H1 (cell line): ENCODE data around the gene VNN1. TPM values are rescaled to one million over a fixed set of nuclear protein-coding genes. Genes with fewer than 3 reads are reported as not detected.

Source experiments
- CBX5 ChIP-seq: fragments of 300-800, 300-1000 bp; sonication (generic); IDR thresholded peaks from 2 replicates; pipeline ENCODE4 v1.7.1; 2016; ENCODE audit warnings: antibody characterized with exemption, low read length, low read depth
- NRF1 ChIP-seq: IDR thresholded peaks from 2 replicates; pipeline ENCODE4 v1.6.1; 2011; ENCODE audit warnings: mild to moderate bottlenecking, low read depth, low read length, improper control_type of control experiment
- SIN3A ChIP-seq, 2 experiments: IDR thresholded peaks in 1 of 2; conservative IDR thresholded peaks in 1 of 2; 2 replicates each; pipeline ENCODE4 v1.6.1; 2011 to 2012; ENCODE audit warnings: low read length in 2 of 2, improper control_type of control experiment in 1 of 2, low read depth in 1 of 2, mild to moderate bottlenecking in 1 of 2
- polyA plus RNA-seq, 7 experiments: library from polyadenylated mRNA; depleted of rRNA in 3 of 7; stranded (reverse) in 5 of 7; unstranded in 2 of 7; fragments of >200 nt in 5 of 7; fragments of 200-250 nt in 2 of 7; gene quantifications; 1 replicate in 5 of 7; 2 replicates in 1 of 7; 4 replicates in 1 of 7; pipeline versions ENCODE4 v1.2.1 to v1.2.3, GENCODE V29; 2011 to 2013; ENCODE audit warnings: missing spikeins in 2 of 7, mixed read lengths in 2 of 7
- total RNA-seq: library from RNA; stranded (reverse); fragmentation: NEBNext Ultra II Directional; extraction: Animal tissue kit (Norgen Biotek cat#: 25700); gene quantifications from 2 replicates; pipeline ENCODE4 v1.2.1, GENCODE V29; 2021
- TF ChIP-seq, protein P1 (sequence below): fragments of 300-600 bp; sonication (generic); IDR thresholded peaks from 2 replicates; pipeline ENCODE4 v1.7.1; 2012; ENCODE audit warnings: low read length, moderate library complexity, mild to moderate bottlenecking, inconsistent platforms; ENCODE audit not compliant: insufficient replicate concordance

VNN1 gene
- total and polyA plus RNA-seq, 2 of the 8 experiments (the other 6 are each of a cell fraction or from before 2014, with no cell fraction given) = not detected

DNA sequence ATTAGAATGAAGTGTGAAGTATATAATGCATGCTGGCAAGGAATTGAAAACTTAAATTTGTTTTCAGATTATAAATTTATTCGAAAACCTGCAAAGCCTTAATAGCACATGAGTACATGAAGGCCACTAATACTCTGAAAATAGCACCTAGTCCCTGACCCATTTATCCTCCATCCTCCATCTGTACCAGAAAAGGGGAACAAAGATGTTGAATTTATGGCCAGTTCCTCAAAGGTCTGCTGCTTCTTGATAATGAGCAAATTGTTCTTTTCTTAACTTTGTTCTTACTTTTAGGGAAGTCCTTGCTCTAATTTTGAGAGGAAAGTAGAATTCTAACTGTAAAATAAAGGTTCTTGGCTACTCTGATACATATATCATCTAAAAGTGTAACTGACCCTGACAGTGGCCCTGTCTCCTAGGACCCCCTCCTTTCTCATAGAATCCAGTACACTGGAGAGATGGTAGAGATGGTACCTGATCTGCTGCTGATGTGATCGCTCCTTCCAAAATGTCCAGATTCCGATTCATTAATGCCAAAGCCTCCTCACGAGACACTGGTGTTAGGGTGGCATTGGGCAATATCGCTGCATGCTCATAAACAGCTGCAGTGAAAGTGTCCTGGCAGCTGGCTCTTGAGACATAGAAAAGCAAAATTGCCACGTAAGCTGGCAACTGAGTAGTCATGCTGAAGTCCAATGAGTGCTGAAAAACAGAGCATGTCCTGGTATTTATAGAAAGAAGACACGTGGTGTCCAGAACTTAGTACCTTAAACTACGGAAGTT, at the start of gene VNN1 (continued):
- TF ChIP-seq SIN3A (conservative IDR thresholded peaks at IDR 0.05 in 1 of 2, IDR thresholded peaks at IDR 0.05 in 1 of 2; ENCODE audit: low read depth in 1 of 2, low read length in 2 of 2) (no peak), NRF1 (no peak), CBX5 (no peak)
- TF ChIP-seq, protein P1, sequence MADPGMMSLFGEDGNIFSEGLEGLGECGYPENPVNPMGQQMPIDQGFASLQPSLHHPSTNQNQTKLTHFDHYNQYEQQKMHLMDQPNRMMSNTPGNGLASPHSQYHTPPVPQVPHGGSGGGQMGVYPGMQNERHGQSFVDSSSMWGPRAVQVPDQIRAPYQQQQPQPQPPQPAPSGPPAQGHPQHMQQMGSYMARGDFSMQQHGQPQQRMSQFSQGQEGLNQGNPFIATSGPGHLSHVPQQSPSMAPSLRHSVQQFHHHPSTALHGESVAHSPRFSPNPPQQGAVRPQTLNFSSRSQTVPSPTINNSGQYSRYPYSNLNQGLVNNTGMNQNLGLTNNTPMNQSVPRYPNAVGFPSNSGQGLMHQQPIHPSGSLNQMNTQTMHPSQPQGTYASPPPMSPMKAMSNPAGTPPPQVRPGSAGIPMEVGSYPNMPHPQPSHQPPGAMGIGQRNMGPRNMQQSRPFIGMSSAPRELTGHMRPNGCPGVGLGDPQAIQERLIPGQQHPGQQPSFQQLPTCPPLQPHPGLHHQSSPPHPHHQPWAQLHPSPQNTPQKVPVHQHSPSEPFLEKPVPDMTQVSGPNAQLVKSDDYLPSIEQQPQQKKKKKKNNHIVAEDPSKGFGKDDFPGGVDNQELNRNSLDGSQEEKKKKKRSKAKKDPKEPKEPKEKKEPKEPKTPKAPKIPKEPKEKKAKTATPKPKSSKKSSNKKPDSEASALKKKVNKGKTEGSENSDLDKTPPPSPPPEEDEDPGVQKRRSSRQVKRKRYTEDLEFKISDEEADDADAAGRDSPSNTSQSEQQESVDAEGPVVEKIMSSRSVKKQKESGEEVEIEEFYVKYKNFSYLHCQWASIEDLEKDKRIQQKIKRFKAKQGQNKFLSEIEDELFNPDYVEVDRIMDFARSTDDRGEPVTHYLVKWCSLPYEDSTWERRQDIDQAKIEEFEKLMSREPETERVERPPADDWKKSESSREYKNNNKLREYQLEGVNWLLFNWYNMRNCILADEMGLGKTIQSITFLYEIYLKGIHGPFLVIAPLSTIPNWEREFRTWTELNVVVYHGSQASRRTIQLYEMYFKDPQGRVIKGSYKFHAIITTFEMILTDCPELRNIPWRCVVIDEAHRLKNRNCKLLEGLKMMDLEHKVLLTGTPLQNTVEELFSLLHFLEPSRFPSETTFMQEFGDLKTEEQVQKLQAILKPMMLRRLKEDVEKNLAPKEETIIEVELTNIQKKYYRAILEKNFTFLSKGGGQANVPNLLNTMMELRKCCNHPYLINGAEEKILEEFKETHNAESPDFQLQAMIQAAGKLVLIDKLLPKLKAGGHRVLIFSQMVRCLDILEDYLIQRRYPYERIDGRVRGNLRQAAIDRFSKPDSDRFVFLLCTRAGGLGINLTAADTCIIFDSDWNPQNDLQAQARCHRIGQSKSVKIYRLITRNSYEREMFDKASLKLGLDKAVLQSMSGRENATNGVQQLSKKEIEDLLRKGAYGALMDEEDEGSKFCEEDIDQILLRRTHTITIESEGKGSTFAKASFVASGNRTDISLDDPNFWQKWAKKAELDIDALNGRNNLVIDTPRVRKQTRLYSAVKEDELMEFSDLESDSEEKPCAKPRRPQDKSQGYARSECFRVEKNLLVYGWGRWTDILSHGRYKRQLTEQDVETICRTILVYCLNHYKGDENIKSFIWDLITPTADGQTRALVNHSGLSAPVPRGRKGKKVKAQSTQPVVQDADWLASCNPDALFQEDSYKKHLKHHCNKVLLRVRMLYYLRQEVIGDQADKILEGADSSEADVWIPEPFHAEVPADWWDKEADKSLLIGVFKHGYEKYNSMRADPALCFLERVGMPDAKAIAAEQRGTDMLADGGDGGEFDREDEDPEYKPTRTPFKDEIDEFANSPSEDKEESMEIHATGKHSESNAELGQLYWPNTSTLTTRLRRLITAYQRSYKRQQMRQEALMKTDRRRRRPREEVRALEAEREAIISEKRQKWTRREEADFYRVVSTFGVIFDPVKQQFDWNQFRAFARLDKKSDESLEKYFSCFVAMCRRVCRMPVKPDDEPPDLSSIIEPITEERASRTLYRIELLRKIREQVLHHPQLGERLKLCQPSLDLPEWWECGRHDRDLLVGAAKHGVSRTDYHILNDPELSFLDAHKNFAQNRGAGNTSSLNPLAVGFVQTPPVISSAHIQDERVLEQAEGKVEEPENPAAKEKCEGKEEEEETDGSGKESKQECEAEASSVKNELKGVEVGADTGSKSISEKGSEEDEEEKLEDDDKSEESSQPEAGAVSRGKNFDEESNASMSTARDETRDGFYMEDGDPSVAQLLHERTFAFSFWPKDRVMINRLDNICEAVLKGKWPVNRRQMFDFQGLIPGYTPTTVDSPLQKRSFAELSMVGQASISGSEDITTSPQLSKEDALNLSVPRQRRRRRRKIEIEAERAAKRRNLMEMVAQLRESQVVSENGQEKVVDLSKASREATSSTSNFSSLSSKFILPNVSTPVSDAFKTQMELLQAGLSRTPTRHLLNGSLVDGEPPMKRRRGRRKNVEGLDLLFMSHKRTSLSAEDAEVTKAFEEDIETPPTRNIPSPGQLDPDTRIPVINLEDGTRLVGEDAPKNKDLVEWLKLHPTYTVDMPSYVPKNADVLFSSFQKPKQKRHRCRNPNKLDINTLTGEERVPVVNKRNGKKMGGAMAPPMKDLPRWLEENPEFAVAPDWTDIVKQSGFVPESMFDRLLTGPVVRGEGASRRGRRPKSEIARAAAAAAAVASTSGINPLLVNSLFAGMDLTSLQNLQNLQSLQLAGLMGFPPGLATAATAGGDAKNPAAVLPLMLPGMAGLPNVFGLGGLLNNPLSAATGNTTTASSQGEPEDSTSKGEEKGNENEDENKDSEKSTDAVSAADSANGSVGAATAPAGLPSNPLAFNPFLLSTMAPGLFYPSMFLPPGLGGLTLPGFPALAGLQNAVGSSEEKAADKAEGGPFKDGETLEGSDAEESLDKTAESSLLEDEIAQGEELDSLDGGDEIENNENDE = no peak
